ENCODE data around the gene CTNNBIP1.

DNA sequence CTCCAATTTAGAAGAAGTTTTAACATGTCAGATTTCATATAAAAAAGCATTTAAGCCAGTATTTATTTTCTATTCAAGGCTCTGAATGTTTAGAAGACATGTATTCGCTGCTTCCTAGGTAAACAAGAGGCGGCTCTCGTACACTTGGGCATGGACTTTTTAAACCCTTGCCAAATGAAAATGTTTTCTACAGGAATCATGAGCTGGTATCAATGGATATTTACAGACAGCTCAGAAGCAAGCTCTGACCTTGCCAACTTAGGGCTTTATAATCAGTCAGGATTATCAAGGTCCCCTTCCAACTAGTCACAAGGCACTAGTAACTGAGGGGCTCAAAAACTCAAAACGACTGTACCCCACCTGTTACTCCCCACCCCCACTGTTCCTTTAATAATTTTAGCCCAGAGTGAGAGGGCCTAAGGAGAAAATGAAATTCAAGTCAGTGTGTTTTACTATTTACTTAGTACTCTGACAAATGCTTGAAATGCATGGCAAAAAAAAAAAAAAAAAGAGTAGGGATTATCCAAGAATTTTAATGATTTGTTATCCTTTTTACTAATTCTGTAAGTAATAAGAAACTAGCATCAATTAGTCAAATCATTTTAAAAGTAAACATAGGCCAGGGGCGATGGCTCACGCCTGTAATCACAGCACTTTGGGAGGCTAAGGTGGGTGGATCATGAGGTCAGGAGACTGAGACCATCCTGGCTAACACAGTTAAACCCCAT is 98.7 kb downstream of the CTNNBIP1 start:
- TF ChIP-seq TOX (CRISPR knock-in tag; IDR thresholded peaks at IDR 0.05; ENCODE audit: borderline replicate concordance), result no peak
- no peak for TF ChIP-seq TCF4 (CRISPR knock-in tag; IDR thresholded peaks at IDR 0.05; ENCODE audit: borderline replicate concordance)
